22Rv1 (cell line): ENCODE measurements around the gene SH3PXD2A.

Source experiments
- H3K27ac ChIP-seq: fragments of 450-650 bp; 2 replicates; pipeline ENCODE4 v1.5.1; 2017
- ZFX ChIP-seq: fragments of 450-650 bp; IDR thresholded peaks from 2 replicates; pipeline ENCODE4 v1.6.1; 2017; ENCODE audit warnings: antibody characterized with exemption, borderline replicate concordance
- TF ChIP-seq, protein P1 (sequence below): fragments of 450-650 bp; IDR thresholded peaks from 2 replicates; pipeline ENCODE4 v1.5.1; 2017; ENCODE audit warnings: mild to moderate bottlenecking

SH3PXD2A gene

DNA sequence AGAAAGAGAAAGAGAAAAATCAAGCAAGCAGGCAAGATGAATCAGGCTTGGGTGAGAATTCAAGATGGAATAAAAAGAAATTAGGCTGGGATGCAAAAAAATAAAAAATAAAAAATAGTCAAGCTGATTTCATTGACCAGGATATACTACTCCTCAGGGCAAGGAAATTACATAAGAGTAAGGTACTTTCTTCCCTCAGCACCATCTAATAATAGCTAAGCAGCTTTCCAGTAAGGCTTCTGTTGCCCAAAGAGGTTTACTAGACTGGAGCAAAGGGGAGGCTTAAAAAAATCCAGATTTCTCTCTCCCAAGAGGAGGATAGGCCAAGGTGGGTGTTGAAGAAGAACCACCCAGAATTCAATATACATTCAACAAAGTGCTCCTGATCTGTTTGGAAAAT is 268.3 kb downstream of the SH3PXD2A start:
- TF ChIP-seq, protein P1, sequence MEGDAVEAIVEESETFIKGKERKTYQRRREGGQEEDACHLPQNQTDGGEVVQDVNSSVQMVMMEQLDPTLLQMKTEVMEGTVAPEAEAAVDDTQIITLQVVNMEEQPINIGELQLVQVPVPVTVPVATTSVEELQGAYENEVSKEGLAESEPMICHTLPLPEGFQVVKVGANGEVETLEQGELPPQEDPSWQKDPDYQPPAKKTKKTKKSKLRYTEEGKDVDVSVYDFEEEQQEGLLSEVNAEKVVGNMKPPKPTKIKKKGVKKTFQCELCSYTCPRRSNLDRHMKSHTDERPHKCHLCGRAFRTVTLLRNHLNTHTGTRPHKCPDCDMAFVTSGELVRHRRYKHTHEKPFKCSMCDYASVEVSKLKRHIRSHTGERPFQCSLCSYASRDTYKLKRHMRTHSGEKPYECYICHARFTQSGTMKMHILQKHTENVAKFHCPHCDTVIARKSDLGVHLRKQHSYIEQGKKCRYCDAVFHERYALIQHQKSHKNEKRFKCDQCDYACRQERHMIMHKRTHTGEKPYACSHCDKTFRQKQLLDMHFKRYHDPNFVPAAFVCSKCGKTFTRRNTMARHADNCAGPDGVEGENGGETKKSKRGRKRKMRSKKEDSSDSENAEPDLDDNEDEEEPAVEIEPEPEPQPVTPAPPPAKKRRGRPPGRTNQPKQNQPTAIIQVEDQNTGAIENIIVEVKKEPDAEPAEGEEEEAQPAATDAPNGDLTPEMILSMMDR = no peak
- no peak for TF ChIP-seq ZFX
- no peak overlapping the region for H3K27ac ChIP-seq

DNA sequence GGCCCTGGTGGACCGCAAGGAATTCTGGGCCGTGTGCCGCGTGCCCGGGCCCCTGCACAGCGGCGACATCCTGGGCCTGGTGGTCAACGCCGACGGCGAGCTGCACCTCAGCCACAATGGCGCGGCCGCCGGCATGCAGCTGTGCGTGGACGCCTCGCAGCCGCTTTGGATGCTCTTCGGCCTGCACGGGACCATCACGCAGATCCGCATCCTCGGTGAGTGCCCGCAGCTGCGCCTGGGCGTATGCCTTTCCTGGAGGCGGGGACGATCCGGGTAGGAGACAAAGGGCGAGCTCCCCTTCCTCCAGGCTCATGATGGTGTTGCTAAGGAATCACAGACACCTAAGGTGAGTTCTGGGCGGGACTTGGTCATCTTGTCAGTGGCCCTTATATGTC is 270.4 kb downstream of the SH3PXD2A start:
- TF ChIP-seq ZFX = no peak
- no peak overlapping the region for H3K27ac ChIP-seq

DNA sequence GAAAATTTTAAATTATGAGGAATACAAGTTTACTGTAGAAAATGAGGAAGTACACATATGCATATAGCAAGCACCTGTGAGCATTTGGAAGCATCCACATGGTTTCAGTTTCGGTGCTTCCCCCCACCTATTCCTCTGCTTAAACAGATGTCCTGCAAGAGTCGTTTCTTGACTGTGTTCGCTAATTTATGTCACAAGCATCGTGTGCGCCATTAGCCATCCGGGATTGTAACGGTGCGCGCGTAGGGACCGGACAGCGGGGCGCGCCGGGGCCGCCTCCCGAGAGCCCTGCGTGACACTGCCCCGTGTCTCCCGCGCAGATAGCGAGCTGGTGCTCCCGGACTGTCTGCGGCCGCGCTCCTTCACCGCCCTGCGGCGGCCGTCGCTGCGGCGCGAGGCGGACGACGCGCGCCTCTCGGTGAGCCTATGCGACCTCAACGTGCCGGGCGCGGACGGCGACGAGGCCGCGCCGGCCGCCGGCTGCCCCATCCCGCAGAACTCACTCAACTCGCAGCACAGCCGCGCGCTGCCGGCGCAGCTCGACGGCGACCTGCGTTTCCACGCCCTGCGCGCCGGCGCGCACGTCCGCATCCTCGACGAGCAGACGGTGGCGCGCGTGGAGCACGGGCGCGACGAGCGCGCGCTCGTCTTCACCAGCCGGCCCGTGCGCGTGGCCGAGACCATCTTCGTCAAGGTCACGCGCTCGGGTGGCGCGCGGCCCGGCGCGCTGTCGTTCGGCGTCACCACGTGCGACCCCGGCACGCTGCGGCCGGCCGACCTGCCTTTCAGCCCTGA is 271.0 kb downstream of the SH3PXD2A start:
- H3K27ac ChIP-seq = no peak overlapping the region
- TF ChIP-seq, protein P1 = no peak
- TF ChIP-seq ZFX = no peak

DNA sequence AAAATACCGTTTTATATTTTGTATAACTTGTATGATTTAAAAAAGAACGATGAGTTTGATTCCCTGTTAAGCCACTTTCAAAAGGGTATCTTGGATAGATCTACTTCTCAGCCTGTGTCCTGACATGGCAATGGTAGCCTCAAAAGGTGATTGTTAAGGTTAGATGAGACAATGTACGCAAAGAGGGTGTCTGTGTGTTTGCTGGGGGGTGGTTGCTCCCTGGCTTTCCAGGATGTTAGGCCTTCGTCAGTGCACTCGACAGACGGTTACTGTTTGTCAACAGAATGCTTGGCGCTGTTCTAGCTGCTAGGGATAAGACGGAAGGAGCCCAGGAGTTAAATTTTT is 271.5 kb downstream of the SH3PXD2A start:
- TF ChIP-seq, protein P1 = no peak
- TF ChIP-seq ZFX = no peak
- H3K27ac ChIP-seq = no peak overlapping the region

DNA sequence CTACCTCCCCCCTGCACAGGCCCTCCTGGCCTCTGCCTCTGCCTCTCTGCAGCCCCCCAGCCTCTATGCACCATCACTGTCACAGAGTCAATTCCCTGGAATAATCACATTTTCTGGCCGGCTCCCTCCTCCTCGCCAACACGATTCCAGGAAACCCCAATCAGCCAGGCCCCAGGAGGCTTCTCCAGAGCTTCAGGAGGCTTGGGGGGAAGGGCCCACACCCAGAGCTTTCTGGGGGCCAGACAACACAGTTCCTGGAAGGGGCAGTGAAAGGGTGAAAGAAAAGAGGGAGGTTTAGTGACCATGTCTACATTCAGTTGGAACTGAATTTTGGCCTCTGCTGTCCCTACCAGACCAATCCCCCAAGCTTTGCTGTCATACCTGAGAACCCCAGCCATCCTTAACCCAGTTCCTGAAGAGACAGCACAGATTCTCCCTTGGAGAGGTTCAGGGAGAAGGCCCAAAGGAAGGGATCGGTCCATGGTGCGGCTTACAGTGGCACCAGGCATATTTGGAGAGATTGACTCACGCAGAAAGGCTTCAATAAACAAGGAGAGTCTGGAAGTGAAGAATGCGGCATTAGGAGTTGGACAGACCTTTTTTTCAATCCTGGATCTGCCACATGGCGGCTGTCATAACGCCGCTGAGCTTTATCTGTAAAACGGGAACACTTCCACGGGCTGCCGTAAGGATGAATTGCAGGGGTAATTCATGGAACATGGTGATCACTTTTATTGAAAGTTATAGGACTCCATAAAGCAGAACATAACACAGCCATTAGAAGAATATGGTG is 272.8 kb downstream of the SH3PXD2A start:
- no peak for TF ChIP-seq ZFX
- TF ChIP-seq, protein P1 = no peak
- H3K27ac ChIP-seq = no peak overlapping the region

DNA sequence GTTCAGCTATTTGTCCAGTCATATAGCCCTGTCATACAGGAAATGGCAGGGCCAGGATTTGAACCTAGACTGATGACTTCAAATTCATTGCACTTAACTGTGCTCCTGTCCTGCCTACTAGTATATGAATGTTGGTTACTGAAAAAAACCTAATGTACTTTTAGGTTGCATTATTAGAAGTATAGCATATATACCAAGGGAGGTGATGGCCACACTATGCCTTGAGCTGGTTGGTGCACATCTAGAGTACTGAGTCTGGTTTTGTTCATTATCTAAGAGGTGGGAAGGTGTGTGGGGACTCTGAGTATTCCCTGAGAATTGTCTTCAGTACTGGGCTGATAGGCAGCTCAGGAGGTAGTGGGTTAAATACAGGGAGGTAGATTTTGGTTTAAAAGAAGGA is 273.9 kb downstream of the SH3PXD2A start:
- TF ChIP-seq, protein P1 = no peak
- no peak for TF ChIP-seq ZFX
- H3K27ac ChIP-seq = no peak overlapping the region

DNA sequence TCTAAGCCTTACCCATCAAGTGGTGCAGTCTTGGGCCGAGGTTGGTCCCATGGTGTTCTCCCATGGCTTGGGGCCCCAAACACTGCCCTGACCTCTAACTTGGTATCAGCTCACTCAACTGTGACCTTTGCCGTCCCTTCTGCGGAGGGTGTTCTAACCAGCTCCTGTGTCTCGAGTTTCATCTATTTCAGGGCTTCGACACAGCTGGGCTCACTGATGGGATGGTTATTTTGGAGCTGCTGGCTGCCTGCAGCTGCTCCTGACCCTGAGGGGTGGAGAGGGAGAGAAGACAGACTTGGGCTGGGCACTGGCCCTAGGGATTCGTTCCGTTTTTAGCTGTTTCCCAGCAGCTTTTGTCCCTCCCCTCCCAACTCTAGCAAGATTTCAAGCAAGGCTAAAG is 274.9 kb downstream of the SH3PXD2A start:
- no peak overlapping the region for H3K27ac ChIP-seq
- no peak for TF ChIP-seq ZFX
- TF ChIP-seq, protein P1 = no peak
